ACHN (cell line): ENCODE measurements around the gene ABCF3.

ENCODE experiments used
- DNase-seq: peaks from one replicate; pipeline ENCODE4 v3.0.0-alpha.2; 2015
- in situ Hi-C: cut with HindIII; loops from 2 replicates; pipeline ENCODE4 v1.10.0; 2017; ENCODE audit warnings: low sequenced_read_pairs, low pct_ligation_motif_present, low pct_unique_long_range_greater_than_20kb

Gene ABCF3

GRCh38 chr3:184164648-184165330 lies 21.2 kb upstream of the ABCF3 start:
- in situ Hi-C loops: no loop called here
- DNase-seq: no peak

- in situ Hi-C loops: no loop called here
- no peak for DNase-seq
These were observed 20.5 kb upstream of the ABCF3 start for GRCh38 chr3:184165543-184165942.

GRCh38 chr3:184166671-184167070 lies 19.3 kb upstream of the ABCF3 start:
- DNase-seq: no peak
- in situ Hi-C loops: no loop called here

- no peak for DNase-seq
- in situ Hi-C loops: no loop called here
These were observed 18.2 kb upstream of the ABCF3 start for GRCh38 chr3:184167786-184168185.

- in situ Hi-C loops: no loop called here
- no peak for DNase-seq
These were observed 17.5 kb upstream of the ABCF3 start for GRCh38 chr3:184168363-184169120.

- DNase-seq: no peak
- in situ Hi-C loops: no loop called here
These were observed 15.8 kb upstream of the ABCF3 start for GRCh38 chr3:184169896-184170875.

GRCh38 chr3:184171562-184171961 lies 14.4 kb upstream of the ABCF3 start:
- peak; percentile 77 for DNase-seq
- in situ Hi-C loops: no loop called here

- no peak for DNase-seq
- in situ Hi-C loops: no loop called here
These were observed 13.2 kb upstream of the ABCF3 start for GRCh38 chr3:184172681-184173373.

- in situ Hi-C loops: no loop called here
- DNase-seq: no peak
These were observed 12.7 kb upstream of the ABCF3 start for GRCh38 chr3:184173374-184173722.

- DNase-seq: no peak
- in situ Hi-C loops: no loop called here
These were observed 11.7 kb upstream of the ABCF3 start for GRCh38 chr3:184174284-184174645.

- in situ Hi-C loops: no loop called here
- DNase-seq: peak; percentile 98
These were observed 11.1 kb upstream of the ABCF3 start, which contains the start of gene AP2M1 for GRCh38 chr3:184174646-184175492. Gene AP2M1 (plus strand): TSS chr3:184174855. CDS start chr3:184176994, 2,139 bp downstream.

GRCh38 chr3:184175506-184175905 lies 10.5 kb upstream of the ABCF3 start:
- DNase-seq: no peak
- in situ Hi-C loops: no loop called here

GRCh38 chr3:184175981-184176376 lies 10.0 kb upstream of the ABCF3 start:
- in situ Hi-C loops: no loop called here
- no peak for DNase-seq

GRCh38 chr3:184176377-184177330 lies 9.3 kb upstream of the ABCF3 start:
- peak; percentile 95 for DNase-seq
- in situ Hi-C loops: no loop called here

GRCh38 chr3:184177331-184177731 lies 8.7 kb upstream of the ABCF3 start:
- no peak for DNase-seq
- in situ Hi-C loops: no loop called here

- DNase-seq: no peak
- in situ Hi-C loops: no loop called here
These were observed 8.2 kb upstream of the ABCF3 start for GRCh38 chr3:184177767-184178306.
